HUES48 (cell line): ENCODE results near the gene IFNGR2.

Source experiments
- H3K27ac ChIP-seq: one replicate; pipeline ENCODE4 v1.7.0; 2013; ENCODE audit warnings: low read depth, low read length, inconsistent platforms
- H3K27me3 ChIP-seq: 2 replicates; pipeline ENCODE4 v1.6.1; 2013; ENCODE audit warnings: mild to moderate bottlenecking, low read length; ENCODE audit not compliant: control insufficient read depth, insufficient read depth
- H3K36me3 ChIP-seq: 2 replicates; pipeline ENCODE4 v1.6.1; 2013; ENCODE audit warnings: low read length; ENCODE audit not compliant: control insufficient read depth, insufficient read depth
- H3K4me1 ChIP-seq: 2 replicates; pipeline ENCODE4 v1.6.1; 2013; ENCODE audit warnings: mild to moderate bottlenecking, low read length; ENCODE audit not compliant: control insufficient read depth, insufficient read depth
- H3K4me3 ChIP-seq: 2 replicates; pipeline ENCODE4 v1.5.1; 2013; ENCODE audit warnings: mild to moderate bottlenecking, low read depth, low read length
- H3K9ac ChIP-seq: 2 replicates; pipeline ENCODE4 v1.6.1; 2013; ENCODE audit warnings: mild to moderate bottlenecking, low read depth, low read length, moderate library complexity
- H3K9me3 ChIP-seq: 2 replicates; pipeline ENCODE4 v1.6.1; 2013; ENCODE audit warnings: low read length; ENCODE audit not compliant: control insufficient read depth, insufficient read depth

Gene IFNGR2

DNA sequence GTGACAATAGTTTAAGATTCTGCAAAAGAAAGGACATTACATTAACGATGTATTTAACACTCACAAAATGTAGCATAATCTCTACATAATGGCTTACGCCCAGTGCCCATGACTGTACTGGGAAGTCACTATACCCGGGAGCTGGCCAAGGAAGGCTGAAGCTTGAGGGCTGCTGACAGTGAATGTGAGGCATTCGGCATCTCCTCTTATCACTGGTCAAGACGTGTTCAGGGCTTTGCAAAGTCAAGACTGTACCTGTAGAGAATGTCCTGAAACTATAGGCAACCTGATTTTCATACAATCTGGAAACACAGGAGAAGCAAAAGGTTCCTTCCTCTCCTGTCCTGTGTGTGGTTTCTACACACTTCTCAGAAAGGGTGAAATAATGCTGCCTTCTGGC is 12.7 kb upstream of the IFNGR2 start:
- no peak overlapping the region for H3K9ac ChIP-seq
- peaks cover 2% of the 10 kb centered on the region; the same call in 1 of the 2 replicates for H3K4me1 ChIP-seq
- no peak overlapping the region for H3K4me3 ChIP-seq
- H3K27me3 ChIP-seq, result no peaks in the 10 kb centered on the region
- H3K27ac ChIP-seq, result no peak overlapping the region
- H3K9me3 ChIP-seq, result no peaks in the 10 kb centered on the region
- no peaks in the 10 kb centered on the region for H3K36me3 ChIP-seq

DNA sequence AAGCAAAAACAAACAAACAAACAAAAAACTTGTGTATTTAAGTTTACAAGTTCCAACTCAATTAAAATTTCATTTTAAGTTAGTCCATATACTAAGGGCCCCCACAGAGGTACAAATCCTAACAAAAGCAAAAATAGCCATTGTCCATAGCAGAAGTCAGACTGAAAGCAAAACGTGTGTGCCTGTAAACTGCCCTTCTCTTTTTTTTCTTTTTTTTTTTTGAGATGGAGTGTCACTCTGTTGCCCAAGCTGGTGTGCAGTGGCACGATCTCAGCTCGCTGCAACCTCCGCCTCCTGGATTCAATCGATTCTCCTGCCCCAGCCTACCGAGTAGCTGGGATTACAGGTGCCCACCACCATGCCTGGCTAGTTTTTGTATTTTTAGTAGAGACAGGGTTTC is 11.6 kb upstream of the IFNGR2 start:
- Histone ChIP-seq H3K9me3 (no peaks in the 10 kb centered on the region), H3K27ac (no peak overlapping the region), H3K4me1 (peaks cover 2% of the 10 kb centered on the region; the same call in 1 of the 2 replicates), H3K4me3 (no peak overlapping the region), H3K36me3 (no peaks in the 10 kb centered on the region), H3K9ac (no peak overlapping the region), H3K27me3 (no peaks in the 10 kb centered on the region)

DNA sequence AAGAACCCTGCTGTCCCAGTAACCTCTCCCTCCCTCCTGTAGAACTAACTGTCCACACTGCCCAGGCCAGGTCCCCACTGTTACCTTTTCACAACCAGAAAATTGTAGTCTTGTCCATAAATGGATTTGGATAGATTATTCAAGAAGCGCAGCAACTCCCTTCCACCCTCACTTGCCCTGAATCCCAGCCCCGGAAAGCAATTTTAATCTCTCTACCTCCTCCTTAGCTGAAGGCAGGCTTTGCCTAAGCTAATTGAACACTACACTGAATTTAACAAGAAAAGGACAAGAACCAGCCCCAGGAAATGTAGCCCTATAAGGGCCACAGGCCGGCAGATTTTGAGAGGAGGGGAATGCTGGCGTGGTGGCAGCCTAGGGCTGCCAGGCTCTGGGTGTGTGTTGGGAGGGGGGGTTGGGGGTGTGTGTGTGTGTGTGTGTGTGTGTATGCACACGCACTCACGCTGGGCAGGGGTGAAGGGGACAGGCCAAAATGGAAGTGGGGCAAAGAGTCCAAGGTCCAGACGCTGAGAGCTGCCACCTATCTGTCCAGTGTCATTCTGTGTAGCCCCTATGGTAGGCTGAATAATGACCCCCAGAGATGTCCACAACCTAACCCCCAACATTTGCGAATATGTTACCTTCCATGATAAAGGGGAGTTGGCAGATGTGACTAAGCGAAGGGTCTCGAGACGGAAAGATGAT is 10.8 kb upstream of the IFNGR2 start:
- Histone ChIP-seq H3K27ac (no peak overlapping the region), H3K9me3 (no peaks in the 10 kb centered on the region)

DNA sequence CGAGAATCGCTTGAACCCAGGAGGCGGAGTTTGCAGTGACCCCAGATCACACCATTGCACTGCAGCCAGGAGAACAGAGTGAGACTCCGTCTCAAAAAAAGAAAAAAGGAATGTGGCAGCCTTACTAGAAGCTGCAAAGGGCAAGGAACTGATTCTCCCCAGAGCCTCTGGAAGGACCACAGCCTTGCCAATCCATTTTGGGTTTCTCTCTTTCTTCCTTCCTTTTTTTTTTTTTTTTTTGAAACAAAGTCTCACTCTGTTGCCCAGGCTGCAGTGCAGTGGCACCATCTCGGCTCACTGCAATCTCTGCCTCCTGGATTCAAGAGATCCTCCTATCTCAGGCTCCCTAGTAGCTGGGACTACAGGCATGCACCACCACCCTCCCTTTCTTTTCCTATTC is 9.9 kb upstream of the IFNGR2 start:
- peaks cover 2% of the 10 kb centered on the region; the same call in 1 of the 2 replicates for H3K4me1 ChIP-seq
- no peaks in the 10 kb centered on the region for H3K36me3 ChIP-seq
- no peak overlapping the region for H3K9ac ChIP-seq
- H3K27ac ChIP-seq, result no peak overlapping the region
- no peaks in the 10 kb centered on the region for H3K9me3 ChIP-seq
- H3K4me3 ChIP-seq, result no peak overlapping the region
- no peaks in the 10 kb centered on the region for H3K27me3 ChIP-seq

More for the DNA sequence above, 10.8 kb upstream of the IFNGR2 start:
- no peaks in the 10 kb centered on the region for H3K27me3 ChIP-seq
- H3K4me3 ChIP-seq, result no peak overlapping the region
- H3K4me1 ChIP-seq, result peaks cover 2% of the 10 kb centered on the region; the same call in 1 of the 2 replicates
- H3K9ac ChIP-seq, result no peak overlapping the region
- no peaks in the 10 kb centered on the region for H3K36me3 ChIP-seq

DNA sequence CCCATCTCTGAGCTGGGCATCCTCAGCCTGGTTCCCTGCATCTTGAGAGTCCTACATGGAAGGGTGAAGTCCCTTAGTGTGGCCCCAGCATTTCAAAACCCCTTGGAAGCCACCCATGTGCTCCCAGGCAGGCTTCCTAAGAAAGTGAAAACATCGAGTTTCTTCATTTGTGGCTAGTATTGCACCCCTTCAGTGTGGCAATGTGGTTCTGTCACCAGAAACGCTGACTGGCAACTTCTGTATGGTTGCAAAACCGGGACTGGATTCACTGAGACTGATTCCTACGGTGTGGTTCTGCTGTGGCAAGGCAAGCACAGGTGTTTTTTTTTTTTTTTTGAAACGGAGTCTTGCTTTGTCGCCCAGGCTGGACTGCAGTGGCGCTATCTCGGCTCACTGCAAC is 9.0 kb upstream of the IFNGR2 start:
- H3K9me3 ChIP-seq, result no peaks in the 10 kb centered on the region
- no peak overlapping the region for H3K9ac ChIP-seq
- peaks cover 2% of the 10 kb centered on the region; the same call in 1 of the 2 replicates for H3K4me1 ChIP-seq
- H3K36me3 ChIP-seq, result no peaks in the 10 kb centered on the region
- H3K27ac ChIP-seq, result no peak overlapping the region
- H3K4me3 ChIP-seq, result no peak overlapping the region
- H3K27me3 ChIP-seq, result no peaks in the 10 kb centered on the region

DNA sequence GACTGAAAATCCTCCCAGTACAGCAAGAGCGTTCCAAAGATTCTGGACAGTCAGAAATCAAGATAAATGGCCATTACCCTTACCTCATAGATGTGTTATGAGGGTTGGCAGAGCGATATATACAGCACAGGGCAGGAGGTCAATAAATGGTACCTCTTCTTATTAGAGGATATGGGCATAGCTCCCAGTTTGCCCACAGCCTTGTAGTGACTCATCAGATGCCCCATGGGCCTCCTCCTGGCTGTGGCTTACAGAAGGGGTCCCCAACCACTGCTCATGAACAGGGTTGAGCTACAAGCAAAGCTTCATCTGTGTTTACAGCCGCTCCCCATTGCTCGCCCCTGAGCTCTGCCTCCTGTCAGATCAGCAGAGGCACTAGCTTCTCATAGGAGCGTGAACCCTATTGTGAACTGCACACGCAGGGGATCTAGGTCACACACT is 7.3 kb upstream of the IFNGR2 start:
- Histone ChIP-seq H3K27ac (no peak overlapping the region), H3K27me3 (no peaks in the 10 kb centered on the region), H3K9ac (no peak overlapping the region), H3K4me3 (no peak overlapping the region), H3K4me1 (peaks cover 2% of the 10 kb centered on the region; the same call in 1 of the 2 replicates), H3K36me3 (no peaks in the 10 kb centered on the region), H3K9me3 (no peaks in the 10 kb centered on the region)

DNA sequence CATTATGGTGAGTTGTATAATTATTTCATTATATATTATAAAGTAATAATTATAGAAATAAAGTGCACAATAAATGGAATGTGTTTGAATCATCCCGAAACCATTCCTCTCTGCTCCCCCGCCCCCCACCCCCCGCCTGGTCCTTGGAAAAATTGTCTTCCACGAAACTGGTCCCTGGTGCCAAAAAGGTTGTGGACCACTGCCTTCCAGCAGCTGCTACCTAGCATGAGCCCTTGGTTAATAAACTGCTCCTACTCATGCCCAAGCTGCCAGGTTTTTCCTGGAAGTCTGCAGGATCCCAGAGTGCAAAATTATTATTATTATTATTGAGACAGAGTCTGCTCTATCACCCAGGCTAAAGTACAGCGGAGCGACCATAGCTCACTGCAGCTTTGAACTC is 6.8 kb upstream of the IFNGR2 start:
- H3K9me3 ChIP-seq, result no peaks in the 10 kb centered on the region
- H3K27me3 ChIP-seq, result no peaks in the 10 kb centered on the region
- no peak overlapping the region for H3K9ac ChIP-seq
- no peak overlapping the region for H3K4me3 ChIP-seq
- no peaks in the 10 kb centered on the region for H3K36me3 ChIP-seq
- H3K4me1 ChIP-seq, result peaks cover 2% of the 10 kb centered on the region; the same call in 1 of the 2 replicates
- H3K27ac ChIP-seq, result no peak overlapping the region

DNA sequence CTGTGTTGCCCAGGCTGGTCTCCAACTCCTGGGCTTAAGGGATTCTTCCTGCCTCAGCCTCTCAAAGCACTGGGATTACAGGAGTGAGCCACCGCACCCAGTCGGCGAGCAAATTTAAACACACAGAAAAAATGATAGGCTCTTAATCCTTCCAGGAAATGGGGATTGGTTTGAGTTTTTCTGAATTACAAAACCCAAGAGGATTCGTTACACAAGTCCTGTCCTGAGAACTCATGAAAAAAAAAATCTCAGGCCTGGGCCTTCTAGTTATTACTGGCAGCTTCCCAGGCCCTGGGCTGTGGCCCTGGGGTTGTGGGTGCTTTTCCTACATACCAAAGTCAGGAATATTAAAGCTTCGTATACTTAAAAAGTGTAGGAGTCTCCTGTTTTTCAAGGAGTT is 6.3 kb upstream of the IFNGR2 start:
- H3K4me3 ChIP-seq, result no peak overlapping the region
- no peak overlapping the region for H3K9ac ChIP-seq
- H3K9me3 ChIP-seq, result no peaks in the 10 kb centered on the region
- H3K4me1 ChIP-seq, result peaks cover 2% of the 10 kb centered on the region; the same call in 1 of the 2 replicates
- no peak overlapping the region for H3K27ac ChIP-seq
- no peaks in the 10 kb centered on the region for H3K27me3 ChIP-seq
- no peaks in the 10 kb centered on the region for H3K36me3 ChIP-seq

DNA sequence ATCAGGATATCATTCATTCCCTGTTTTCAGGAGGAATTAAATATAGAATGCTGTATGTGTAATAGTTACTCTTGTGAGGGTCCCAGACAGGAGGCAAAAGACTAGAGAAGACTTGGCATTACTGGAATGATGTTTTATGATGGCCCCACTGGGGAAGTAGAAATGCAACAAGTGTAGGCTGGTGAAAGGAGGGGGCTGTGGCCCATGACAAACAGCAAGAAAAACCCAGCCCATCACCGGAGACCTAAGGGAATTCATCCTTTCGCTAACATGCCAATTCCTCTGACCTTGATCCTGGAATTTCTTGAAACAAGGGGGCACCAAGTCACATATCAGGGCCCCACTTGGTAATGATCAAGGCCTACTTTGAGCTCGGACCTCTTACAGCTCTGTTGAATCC is 5.5 kb upstream of the IFNGR2 start:
- Histone ChIP-seq H3K9ac (no peak overlapping the region), H3K27ac (no peak overlapping the region), H3K9me3 (no peaks in the 10 kb centered on the region), H3K27me3 (no peaks in the 10 kb centered on the region), H3K4me1 (no peaks in the 10 kb centered on the region), H3K4me3 (no peak overlapping the region), H3K36me3 (no peaks in the 10 kb centered on the region)

DNA sequence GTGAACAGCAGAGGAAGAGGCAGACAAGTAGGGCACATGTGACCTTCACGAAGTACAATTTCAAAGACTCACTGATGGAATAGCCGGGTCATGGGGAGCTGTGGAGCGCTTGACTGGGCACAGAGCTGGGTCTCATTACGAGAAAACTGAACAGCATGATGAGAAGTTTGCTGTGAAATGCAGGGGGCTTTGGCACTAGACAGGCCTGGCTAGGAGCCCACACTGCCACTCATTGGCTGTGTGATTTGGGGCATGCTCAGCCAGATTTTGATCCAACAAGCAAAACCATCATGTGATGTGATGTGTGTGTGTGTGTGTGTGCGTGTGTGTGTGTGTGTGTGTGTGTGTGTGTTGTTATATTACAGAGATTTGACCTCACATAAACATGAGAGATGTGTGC is 4.9 kb upstream of the IFNGR2 start:
- no peaks in the 10 kb centered on the region for H3K4me1 ChIP-seq
- H3K27me3 ChIP-seq, result no peaks in the 10 kb centered on the region
- H3K4me3 ChIP-seq, result no peak overlapping the region
- H3K9me3 ChIP-seq, result no peaks in the 10 kb centered on the region
- no peaks in the 10 kb centered on the region for H3K36me3 ChIP-seq
- H3K9ac ChIP-seq, result no peak overlapping the region
- no peak overlapping the region for H3K27ac ChIP-seq

DNA sequence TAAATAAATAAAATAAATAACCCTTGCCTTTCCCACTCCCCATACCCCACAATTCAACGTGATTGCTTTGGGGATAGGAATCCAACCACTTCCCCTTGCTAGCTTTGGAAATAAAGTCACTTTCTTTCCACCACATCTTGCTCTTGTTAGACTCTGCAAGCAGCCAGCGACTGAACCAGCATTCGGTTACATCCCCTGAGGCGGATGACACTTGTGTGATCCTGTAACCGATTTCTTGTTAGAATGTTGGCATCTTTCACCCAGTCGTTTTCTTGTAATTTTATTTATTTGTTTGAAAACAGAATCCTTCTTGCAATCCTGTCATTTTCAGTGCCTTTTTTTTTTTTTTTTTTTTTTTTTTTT is 1.6 kb upstream of the IFNGR2 start:
- Histone ChIP-seq H3K4me1 (peaks cover 5% of the 10 kb centered on the region; the same call in 1 of the 2 replicates), H3K9ac (no peak overlapping the region), H3K27me3 (no peaks in the 10 kb centered on the region), H3K27ac (no peak overlapping the region), H3K4me3 (no peak overlapping the region), H3K36me3 (0 out of 2 replicates have a peak, but pooled peaks cover 2% of the 10 kb centered on the region), H3K9me3 (no peaks in the 10 kb centered on the region)
